ENCODE data around the gene LINC00237. TPM values are rescaled to one million over a fixed set of nuclear protein-coding genes. Genes with fewer than 3 reads are reported as not detected.
A peak's percentile ranks its signal among the peaks of the same experiment; 100 is the strongest.

Gene LINC00237
- total RNA-seq = not detected

DNA sequence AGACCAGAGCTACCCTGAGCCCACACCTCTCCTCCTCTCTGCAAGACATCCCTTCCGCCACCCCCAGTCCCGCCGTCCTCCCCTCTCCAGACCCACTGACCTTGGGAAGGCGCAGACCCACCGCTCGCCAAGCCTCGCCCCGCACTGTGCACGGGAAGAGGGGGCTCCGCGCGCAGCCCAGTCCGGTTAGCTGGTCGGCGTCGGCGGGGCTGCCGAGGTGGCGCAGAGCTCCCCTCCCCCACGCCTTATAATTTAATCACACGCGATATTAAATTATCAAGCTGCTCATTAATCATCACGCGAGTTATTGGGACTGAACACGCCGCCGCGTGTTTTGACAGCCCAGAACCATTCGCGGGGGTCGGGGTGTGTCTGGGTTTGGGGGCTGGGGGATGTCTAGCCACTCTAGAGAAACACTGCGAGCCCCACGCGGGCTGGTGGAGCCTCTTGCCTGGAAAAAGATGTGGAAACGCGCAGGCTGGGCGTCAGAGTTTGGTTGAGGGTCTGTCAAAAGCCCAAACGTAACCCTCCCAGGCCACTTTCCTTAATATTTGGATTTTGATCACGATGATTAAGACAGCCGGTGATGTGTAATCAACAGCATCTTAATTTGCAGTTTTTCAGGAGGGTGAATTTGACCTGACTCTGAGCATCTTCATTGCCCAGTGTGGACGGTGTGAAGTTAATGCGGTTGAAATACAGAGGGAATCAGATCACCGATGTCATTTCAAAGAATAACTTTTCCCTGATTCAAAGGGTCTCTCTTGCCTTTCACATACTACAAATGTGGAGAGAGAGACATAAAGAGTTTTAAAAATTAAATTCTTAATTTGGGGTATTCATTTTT lies at the start of gene LINC00237:
TSS of gene LINC00237 (minus strand) at position 188 of the 847 bp plus-strand sequence.
- ATAC-seq = no peak

DNA sequence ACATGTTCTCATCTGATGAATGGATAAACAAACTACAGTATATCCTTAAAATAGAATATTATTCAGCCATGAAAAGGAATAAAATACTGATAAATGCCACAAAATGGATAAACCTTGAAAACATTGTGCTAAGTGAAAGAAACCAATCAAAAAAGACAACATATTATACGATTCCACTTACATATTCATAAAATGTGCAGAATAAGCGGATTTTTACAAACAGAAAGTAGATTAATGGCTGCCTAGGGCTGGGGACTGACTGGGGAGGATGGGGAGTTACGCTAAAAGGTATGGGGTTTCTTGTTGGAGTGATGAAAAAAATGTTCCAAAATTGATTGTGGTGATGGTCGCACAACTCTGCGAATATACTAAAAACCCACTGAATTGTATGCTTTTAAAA lies 49.1 kb upstream of the LINC00237 start:
- no peak for ATAC-seq

DNA sequence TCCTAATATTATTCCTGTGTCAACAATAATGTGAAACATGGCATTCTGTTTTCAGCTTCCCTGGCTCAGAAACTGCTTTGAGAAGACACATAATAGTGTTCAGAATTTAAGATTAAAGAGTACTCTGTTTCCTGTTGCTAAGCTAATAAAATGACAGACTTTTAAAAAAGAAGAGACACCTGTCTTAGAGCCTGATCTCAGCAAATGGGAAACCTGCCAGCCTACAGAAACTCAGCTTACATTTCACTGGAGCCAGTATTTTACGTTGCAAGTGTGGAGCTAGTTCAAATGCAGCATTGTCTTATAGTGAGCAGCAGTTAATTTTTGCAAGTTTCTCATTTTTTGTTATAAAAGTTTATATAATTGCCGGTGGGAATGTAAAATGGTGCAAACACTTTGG lies 48.5 kb upstream of the LINC00237 start:
- no peak for ATAC-seq

DNA sequence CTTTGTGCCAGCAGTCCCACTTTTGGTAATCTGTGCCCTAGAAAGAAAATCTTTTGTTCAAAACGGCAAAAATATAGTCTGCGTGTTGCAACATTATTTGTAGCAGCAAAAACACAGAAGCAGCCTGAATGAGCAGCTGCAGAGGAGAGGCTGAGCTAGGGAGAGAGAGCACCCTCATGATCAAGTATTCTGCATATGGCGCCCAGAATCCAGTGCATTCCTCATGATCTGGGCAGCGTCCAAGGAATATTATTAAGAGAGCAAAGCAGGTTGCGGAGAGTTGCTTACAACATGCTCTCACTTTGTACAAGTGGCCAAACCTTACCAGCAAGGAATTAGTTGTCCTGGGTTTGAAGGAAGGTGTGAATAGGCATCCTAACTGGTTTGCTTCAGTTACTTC lies 45.6 kb upstream of the LINC00237 start:
- ATAC-seq = no peak

DNA sequence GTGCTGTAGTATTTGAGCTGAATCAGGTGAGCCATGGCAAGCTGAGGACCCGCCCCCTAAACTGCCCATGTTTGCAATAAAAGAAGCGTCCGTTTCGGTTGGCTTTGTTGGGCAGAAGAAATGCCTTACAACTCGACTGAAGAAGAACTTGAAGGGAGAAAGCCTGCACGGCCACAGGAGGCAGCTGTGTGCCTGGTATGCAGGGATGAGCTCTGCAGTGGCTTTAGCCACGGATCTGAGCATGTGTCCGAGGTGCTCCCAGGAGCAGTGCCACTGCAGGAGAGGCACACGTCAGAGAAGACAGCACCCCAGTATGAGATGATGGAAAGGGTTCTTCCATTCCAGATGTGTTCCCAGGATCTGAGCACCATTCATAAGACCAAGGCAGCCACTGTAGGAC lies 43.2 kb upstream of the LINC00237 start:
- ATAC-seq = no peak

DNA sequence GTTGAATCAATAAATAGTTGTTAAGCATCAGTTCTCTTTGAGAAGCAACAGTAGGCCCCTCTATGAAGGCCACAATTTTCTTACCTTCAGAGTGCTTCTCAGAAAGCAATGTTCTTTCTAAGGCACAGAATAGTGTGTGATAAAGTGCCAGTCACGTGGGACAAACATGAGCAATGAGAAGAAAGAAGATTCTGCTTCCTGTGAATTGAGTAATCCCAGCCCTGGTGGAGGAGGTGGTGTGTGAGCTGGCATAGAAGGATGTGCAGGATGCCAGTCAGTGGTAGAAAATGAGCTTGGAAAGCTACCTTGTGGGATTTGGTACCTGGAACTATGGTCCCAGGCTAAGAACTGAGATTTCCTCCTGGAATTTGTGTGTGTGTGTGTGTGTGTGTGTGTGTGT lies 41.4 kb upstream of the LINC00237 start:
- ATAC-seq = no peak

DNA sequence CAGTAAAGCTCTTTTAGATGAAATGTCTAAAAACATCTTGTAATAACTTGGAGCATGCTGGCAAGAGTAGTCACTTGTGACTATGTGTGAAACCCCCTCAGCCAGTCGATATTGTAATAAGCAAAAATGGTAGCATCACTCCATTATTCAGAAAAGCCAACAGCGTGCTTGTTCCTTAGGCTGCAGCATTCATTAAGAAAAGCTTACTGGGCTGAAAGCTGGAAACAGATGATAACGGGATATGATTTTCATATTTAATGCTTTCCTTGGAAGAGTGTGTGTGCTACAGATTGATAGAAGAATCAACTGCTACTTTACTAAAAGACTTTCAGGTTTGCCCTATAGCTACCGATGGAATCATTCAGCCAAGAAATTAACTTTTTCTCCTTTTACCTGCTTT lies 40.1 kb upstream of the LINC00237 start:
- ATAC-seq = no peak

DNA sequence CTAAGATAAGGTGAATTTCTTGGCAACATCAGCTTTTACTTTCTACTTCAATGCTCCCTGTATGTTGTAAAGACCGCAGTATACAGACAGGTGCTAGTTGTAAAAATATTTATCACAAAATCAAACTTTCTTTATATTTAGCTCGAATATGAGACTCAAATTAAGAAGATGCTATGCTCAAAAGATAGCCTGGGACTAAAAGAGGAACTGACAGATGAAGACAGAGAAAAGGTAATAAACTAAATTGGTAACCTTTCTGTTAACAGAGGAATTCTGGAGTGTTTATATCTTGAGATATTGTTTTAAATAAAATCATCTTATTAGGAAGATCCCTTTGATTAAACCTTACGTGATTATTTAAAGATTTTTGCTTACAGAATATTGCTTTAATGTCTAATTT lies 39.3 kb upstream of the LINC00237 start:
- no peak for ATAC-seq

DNA sequence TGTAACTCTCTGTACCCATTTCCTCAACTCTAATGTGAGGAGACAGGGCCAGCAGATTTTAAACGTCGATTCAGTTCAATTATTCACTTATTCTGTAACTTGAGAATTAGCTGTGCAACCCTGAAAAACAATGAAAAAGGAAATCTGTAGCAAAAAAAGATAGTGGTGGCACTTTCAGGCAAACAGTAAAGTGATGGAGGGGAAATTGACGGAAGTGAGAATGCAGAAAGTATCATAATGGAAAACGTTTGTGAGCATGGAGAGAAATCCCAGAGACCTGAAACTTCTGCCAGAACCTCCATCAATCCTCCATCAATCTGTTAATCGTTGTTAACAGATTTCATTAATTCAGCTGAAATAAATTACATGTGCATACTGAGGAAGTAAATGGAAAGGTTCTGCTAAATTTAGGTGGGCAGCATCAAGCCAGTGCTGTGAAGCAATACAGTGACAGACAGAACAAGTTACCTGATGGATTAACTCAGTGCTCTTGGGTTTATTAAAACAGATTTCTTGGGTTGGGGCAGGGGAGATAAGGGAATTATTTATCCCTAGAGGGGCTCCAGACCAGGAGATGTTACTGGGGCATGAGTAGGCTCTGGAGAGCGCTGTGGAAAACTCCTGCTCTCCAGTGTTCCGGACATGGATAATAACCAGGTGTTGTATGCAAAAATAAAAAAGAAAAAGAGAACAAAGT lies 37.2 kb upstream of the LINC00237 start:
- no peak for ATAC-seq

DNA sequence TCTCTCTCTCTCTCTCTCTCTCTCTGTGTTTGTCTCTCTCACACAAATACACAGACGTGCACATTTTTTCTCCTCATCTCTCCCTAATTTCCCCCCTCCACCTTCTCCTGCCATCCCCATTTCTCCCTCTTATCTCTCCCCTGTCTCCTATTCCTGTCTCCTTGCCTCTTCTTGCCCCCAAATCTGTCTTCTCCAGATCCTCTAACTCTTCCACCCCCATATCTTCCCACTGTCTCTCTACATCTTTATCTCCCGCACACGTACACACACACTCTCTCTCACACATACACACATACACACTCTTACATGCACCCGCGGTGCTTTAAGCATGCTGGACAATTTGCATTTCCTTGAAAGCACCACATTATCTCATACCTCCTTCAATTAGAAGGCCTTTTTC lies 35.7 kb upstream of the LINC00237 start:
- ATAC-seq = no peak

DNA sequence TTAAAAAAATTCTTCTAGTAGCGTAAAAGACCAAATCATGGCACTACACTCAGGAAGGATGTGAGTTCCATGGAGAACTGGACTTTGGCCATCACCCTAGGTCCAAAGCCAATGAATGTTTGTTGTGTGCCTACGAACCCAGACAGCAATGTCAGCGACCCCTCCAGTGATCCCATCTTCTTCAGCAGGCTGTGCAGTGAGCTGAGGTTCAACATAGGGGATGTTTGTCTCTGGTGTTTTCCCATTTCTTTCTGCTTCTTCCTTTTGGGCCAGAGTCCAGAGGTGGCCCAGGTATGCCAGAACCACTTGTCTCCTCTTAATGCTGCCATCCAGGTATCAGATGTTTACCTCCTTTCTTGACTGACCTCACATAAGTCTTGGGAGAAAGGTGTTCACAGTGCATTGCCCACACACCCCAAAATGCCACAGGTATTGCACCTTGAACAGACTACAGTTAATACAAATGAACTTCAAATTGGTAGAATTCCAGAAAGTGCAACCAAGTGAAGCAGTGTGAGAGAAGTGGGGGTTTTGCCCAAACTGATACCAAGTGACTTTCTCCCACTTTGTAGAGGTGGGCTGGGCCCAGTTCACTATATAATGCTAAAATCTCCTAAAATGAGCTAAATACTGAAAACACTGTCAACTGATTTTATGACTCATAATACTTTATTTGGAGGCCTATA lies 33.9 kb upstream of the LINC00237 start:
- no peak for ATAC-seq

DNA sequence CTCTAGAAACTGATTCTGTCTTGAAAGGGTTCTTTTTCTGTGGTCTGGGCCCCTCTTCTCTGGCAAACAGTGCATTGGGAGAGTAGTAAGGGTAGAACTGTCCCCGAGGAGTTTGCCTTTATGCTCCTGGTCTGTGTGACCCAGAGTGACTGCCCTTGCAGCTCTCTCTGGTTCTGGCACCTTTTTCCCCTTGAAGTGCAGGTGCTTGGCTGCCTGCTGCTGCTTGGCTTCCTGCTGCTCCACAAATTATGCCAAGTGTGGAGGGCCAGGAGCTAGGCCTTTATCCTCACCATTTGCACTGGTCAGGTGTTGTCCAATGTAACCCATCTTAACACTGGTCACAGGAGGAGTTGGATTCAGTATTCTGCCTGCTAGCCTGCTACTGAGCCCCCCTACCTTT lies 30.9 kb upstream of the LINC00237 start:
- no peak for ATAC-seq

DNA sequence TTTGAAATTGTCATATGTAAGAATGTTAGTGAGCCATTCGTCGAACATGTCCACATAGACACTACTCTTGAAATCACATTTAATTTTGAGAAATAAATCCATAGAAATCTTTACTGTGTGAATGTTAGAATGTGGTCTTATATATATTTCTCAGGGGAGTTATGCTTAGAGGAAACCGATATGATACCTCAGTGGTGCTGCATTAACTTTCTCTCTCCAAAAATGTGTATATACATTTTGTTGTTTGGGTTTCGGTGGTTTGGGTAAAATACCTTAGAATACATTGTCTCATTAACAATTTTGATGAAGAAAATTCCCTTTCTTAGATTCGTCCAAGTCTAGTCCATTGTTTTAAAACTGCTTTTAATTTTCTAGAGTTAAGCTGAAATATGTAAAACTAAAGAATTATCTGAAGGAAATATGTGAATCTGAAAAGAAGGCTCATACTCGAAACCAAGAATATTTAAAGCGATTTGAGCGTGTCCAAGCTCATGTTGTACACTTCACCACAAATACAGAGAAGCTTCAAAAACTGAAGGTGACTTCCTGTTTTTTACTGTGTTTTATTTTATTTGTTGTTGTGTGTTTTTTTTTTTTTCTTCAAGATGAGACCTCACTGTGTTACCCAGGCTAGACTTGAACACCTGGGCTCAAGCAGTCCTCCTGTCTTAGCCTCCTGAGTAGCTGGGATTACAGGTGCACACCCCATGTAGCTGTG lies 30.0 kb upstream of the LINC00237 start:
- no peak for ATAC-seq

DNA sequence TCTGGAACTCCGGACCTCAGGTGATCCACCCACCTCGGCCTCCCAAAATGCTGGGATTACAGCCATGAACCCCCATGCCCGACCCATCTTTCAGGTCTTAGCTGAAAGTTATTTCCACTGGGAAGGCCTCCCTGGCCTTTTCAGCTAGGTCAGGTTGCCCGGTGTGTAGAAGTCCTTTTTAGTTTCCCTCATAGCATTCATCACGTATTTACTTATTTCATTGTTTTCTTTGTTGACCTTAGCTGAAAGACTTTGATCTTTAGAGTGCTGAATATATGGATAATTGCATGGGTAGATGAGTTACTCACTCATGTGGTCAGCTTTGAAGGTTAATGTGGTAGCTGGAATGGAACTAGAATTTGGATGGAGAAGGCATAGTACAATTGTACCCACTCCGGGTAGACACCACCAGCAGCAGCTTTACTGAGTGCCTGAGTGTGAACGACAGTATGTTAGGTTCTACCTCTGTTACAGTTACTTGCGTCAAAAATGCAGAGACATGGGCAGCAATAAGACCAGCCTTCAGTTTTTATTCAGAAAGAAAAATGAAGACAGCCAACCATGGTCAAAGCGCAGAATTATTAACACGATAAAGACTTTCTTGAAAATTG lies 28.8 kb upstream of the LINC00237 start:
- ATAC-seq = no peak

DNA sequence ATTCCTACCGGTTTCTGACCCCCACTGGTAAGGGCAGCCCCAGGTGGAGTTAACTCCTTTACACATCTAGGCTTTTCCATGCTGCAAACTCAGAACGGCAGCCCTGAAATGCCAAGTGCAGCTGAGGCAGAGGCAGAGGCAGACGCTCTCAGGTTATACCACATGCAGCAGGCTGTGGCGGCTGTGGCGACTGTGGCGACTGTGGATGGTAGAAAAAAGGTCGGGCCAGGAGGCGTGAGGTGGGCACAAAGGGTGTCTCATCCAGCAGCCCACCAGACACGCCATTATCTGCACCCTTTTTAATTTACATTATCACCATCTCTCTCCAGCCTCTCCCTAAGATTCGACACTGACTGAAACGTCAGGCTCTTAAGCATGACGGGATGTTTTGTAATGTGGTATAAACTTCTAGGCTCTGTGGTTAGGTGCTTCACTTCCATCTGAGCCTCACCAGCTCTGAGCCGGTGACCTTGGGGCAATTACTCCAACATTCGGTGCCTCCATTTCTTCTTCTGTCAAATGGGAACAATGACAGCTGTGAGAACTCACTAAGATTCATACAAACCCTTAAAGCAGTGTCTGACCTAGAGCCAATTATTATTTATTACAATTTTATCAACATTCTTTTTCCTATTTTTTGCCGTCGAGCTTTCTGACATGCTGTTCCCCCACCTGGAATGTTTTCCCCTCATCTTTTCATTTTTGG lies 27.9 kb upstream of the LINC00237 start:
- ATAC-seq = no peak

DNA sequence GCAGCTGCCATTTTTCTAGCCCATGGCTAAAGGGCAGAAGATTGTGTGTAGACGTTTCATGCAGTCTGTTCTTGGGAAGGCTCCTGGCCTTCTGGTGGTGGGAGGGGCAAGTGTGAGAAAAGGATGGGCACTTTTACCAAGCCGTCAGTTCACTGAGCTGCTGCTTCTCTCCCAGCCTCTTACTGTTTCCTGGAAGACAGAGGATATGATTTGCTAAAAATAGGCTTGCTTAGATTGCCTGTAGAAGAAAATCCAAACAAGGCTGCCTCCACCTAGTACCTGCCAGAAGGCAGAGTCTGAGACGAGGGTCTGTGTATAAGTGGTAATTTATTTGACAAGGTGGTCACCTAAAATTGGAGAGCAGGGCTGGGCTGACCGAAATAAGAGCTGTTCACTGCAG lies 27.2 kb upstream of the LINC00237 start:
- no peak for ATAC-seq

DNA sequence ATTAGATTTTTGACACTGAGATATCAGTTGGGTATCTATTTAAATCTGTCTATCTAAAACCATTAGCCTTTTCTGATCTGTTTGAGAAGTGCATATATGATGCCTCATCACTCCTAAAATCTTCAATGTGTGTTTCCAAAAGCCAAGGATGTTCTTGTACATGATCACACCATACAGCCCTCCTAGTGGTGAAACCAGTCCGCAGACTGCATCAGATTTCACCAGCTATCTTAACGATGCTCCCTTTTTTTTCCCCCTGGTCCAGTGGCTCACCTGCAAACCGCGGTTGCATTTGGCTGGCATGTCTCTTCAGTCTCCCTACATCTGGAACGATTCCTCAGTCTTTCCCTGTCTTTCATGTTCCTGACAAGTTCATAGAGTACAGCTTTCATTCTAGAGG lies 23.7 kb upstream of the LINC00237 start:
- ATAC-seq = no peak

DNA sequence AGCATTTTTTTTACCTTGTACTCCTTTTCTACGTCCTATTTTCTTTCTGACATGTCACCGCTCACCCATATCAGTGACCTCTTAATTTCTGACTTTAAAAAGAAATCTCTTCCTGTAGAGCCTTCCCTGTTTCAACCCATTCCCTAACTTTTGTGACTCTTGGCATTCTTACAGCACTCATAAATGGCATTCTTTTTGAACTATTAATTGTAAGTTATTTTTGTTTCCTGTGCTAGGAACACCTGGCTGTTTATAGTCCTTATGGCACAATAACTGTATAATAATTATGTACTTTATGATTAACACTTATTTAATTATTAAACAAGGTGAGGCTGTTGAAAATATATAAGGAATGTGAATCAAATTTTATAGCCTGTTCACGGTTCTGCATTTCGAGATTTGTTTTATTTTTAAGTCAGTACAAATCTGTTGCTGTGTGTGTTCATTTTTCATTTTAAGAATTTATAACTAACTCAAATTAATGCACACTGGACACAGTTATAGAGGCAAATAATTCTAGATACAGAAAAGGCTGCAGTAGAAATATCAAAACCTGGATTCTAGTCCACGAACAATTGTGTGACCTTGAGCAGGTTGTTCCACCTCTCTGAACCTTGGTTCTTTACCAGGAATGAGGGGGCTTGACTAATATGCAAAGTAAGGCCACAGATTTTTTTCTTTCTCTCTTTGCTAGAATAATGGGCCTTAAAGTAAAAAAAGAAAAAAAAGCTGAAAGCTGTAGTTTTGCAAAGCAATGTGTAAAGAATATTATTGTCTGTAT lies 21.2 kb upstream of the LINC00237 start:
- no peak for ATAC-seq

DNA sequence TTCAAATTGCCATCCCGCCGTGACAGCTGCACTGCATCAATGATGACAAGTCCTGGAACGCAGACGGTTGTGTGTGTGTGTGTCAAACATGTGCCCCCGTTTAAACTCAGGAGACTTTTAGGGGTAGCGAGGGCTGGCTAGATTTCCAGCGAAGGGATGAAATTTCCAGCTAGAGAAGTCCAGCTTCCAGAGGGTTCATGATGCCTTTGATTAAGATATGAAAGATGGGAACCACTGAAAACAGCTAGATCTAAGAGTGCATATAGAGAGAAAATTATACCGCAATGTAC lies 20.4 kb upstream of the LINC00237 start:
- ATAC-seq = no peak

DNA sequence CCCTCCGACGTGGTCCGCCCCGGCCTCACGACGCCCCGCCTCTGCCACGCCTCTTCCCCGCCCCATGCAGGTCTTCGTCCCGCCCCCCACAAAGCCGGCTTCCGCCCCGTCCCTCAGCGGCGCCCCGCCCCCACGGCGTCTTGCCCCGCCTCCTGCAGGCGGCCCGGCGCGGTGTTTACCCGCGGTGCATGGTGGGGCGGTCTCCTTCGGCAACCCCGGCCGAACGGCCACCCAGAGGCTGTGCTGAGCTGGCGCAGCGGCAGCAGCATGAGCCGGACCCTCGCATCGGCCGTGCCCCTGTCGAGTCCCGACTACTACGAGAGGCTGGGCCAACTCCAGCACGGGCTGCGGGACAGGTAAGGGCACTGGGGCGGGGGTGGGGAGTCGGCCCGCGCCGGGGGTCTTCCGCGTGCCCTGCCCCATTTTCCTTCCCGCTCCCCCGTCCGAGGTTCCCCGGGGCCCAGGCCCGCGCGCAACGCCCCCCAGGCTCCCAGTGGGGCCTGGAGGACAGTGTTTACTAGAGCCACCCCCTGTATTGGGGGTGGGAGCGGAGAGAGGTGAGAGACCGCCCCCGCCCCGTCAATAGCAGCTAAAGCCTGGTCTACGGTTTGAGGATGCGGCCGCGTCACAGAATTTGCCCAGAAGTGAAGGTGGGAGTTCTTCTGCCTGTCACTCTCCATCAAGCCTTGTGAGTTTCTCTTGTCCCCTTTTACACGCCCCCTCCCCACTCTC lies 19.9 kb upstream of the LINC00237 start, which contains the start of gene KIZ:
TSS of gene KIZ (plus strand) at position 234 of the 732 bp plus-strand sequence. CDS start at position 268, 34 bp downstream.
- ATAC-seq = peak; percentile 100
